GM12872 (cell line): ENCODE data around the gene EPN3.

ENCODE experiments used
- TF ChIP-seq, protein P1 (sequence below): IDR thresholded peaks from 3 replicates; pipeline ENCODE4 v1.5.1; 2011; ENCODE audit warnings: low read depth, mild to moderate bottlenecking, low read length, moderate library complexity; ENCODE audit not compliant: insufficient read depth

Gene EPN3

DNA sequence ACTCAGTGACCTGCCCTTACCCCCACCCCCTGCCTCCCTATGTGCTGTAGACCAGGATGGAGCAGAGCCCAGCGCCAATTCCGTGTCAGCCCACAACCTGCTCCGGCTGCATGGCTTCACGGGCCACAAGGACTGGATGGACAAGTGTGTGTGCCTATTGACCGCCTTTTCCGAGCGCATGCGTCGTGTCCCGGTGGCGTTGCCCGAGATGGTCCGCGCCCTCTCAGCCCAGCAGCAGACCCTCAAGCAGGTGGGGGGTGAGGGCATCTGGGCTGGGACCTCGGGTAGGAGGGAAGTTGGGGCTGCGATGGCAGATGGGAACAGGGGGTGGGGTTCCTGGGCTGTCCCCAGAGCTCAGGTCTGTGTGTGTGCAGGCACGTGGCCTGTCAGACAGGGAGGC is 21.7 kb downstream of the EPN3 start:
- TF ChIP-seq, protein P1, sequence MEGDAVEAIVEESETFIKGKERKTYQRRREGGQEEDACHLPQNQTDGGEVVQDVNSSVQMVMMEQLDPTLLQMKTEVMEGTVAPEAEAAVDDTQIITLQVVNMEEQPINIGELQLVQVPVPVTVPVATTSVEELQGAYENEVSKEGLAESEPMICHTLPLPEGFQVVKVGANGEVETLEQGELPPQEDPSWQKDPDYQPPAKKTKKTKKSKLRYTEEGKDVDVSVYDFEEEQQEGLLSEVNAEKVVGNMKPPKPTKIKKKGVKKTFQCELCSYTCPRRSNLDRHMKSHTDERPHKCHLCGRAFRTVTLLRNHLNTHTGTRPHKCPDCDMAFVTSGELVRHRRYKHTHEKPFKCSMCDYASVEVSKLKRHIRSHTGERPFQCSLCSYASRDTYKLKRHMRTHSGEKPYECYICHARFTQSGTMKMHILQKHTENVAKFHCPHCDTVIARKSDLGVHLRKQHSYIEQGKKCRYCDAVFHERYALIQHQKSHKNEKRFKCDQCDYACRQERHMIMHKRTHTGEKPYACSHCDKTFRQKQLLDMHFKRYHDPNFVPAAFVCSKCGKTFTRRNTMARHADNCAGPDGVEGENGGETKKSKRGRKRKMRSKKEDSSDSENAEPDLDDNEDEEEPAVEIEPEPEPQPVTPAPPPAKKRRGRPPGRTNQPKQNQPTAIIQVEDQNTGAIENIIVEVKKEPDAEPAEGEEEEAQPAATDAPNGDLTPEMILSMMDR = no peak

DNA sequence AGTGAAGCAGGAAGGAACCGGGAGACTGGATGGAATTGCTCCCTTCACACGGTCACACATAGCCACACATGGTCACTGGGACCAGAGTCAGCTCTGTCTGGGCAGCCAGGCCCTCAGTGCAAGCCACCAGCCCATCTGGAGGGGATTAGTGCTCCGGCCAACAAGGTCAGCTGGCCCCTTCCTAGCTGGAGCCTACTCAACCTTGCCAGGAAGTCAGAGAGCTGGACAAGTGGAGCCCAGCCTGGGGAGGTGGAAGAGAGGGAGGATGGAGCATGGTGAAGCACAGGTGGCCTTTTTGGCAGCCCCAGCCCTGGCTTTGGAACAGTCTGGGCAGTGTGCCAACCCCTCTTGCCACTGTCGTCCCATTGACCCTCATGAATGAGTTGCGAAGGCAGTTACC is 24.3 kb downstream of the EPN3 start:
- TF ChIP-seq, protein P1 = no peak

DNA sequence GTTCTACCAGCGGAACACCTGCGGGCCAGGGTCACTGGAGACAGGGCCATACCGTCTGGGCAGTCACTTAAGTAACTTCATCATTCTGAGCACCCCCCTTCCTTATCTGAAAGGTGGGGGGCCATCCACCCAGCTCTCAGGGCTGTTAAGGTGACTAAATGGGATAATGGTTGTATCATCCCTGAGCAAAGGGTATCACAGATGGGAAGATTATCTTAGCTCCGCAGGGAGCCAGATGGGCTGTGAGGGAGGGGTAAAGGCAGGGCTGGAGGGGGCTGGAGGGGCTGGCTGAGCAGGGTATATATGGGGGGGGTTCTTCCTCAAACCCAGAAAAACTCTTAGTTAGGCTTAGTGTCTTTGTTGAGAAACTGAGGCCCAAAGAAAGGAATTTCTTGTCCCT is 25.1 kb downstream of the EPN3 start:
- TF ChIP-seq, protein P1 = no peak

DNA sequence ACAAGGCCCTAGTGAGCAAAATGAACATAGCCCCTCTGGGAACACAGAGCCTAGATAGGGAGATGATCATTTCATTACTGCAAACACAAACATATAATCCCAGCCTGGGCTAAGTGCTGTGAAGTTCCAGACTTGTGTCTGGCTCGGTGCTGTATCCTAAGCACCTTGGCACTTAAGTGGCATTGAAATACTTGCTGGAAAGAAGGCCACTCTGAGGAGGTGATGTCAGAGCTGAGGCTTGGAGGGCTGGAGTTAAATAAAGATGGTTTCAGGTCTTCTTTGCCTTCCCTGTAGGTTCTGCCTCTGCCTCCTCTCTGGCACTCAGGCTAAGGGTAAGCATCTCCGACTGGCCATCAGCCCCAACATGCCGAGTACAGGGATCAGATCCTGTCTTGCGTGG is 25.6 kb downstream of the EPN3 start:
- TF ChIP-seq, protein P1 = no peak

DNA sequence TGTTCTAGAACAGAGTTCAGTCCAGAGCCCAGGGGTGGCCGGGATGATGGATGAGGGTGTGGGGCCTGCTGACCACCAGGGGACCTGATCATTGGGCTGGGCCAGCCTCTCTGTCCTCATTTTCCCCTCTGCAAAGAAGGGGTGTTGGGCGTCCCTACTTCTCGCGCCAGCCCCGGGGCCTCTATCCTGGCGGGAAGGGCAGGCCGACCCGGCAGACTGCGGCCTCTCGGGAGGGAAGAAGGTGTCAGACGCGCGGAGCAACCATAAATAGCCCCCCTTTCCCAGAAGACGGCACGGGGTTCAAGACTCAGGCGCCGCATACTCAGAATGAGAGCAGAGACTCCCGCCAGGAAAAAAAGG is 26.0 kb downstream of the EPN3 start:
- TF ChIP-seq, protein P1 = no peak

DNA sequence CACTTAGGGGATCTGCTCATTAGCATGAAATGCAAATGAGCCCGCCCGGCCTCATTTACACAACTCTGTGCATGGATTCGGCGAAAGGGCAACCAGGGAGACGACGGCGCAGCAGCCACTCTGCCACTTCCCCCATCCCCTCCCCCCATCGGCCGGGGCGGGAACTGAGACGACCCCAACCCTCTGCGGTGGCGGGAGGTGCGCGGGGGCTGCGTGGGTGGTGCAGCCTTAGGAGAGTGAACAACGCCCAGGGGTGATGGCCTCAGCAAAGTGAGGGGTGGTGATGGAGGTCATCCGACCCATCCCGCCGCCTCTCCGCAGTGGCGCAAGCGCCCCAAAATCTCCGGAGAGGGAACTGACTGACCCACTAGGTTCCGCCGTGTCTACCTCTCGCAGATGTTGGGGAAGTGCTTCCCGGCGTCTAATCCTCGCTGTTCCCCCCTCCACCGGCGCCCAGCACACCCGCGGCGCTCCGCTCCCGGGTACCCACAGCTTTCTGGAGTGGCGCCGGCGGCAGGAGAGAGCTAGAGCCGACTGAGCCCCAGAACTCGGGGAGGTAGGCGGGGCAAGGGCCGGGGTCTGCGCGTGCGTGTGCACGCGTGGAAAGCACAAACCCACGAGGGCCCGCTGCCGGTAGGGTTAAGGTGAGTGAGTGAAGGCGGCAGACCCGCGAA is 26.5 kb downstream of the EPN3 start:
- TF ChIP-seq, protein P1 = no peak

DNA sequence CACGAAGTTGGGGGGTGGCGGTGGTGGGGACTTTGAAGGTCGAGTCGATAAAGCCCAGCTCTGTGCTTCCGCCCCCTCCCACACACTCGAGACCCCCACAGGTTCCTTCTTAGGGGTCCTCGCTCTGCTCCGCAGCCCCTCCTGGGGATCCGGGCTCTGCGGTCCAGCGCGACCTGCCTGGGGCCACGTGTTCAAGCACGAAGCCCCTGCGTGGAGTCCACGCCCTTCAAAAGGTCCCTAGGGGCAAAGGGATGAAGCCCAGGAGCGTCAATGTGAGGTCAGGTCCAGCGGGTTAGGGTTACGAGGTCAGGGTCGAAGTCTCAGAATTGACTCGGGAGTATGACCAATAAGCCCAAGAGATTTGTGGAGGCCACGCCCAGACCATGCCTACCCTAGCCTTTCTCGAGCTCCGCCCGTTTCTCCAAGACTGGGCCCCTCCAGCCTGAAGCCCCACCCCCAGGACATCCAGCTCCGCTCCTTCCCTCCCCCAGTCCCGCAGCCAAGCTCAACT is 27.2 kb downstream of the EPN3 start:
- TF ChIP-seq, protein P1 = no peak
